Spleen (tissue), 11 donors: ENCODE measurements around the gene TPRG1. TPM values are rescaled to one million over a fixed set of nuclear protein-coding genes. Genes with fewer than 3 reads are reported as not detected.

Experiments
- DNase-seq: peaks from one replicate; pipeline ENCODE4 v3.0.0-alpha.2; 2020
- H3K27ac ChIP-seq, 8 donors: fragments of 200-600 bp; sonication (generic) in 7 of 8; 1 replicate in 4 of 8; 2 replicates in 4 of 8; pipeline versions ENCODE4 v1.5.0 to v1.8.0; 2016 to 2021; ENCODE audit warnings: inconsistent platforms in 4 of 8, mild to moderate bottlenecking in 4 of 8, moderate library complexity in 1 of 8
- H3K27me3 ChIP-seq, 7 donors: fragments of 200-600 bp; sonication (generic) in 6 of 7; replicated peaks in 1 of 7; 1 replicate in 4 of 7; 2 replicates in 3 of 7; pipeline versions ENCODE4 v1.5.0 to v1.8.0; 2016 to 2021; ENCODE audit warnings: inconsistent platforms in 3 of 7, mild to moderate bottlenecking in 1 of 7
- H3K36me3 ChIP-seq, 6 donors: fragments of 200-600 bp; sonication (generic) in 5 of 6; 1 replicate in 4 of 6; 2 replicates in 2 of 6; pipeline versions ENCODE4 v1.5.0 to v1.8.0; 2016 to 2021; ENCODE audit warnings: inconsistent platforms in 2 of 6
- H3K4me1 ChIP-seq, 6 donors: fragments of 200-600 bp; sonication (generic) in 5 of 6; 1 replicate in 3 of 6; 2 replicates in 3 of 6; pipeline versions ENCODE4 v1.5.0 to v1.8.0; 2016 to 2021; ENCODE audit warnings: inconsistent platforms in 3 of 6
- H3K4me3 ChIP-seq, 8 donors: fragments of 200-600 bp; sonication (generic) in 7 of 8; 1 replicate in 4 of 8; 2 replicates in 4 of 8; pipeline versions ENCODE4 v1.5.0 to v1.8.0; 2016 to 2021; ENCODE audit warnings: inconsistent platforms in 4 of 8, mild to moderate bottlenecking in 4 of 8, moderate library complexity in 2 of 8
- H3K9me3 ChIP-seq, 8 donors: fragments of 200-600 bp; sonication (generic) in 7 of 8; 1 replicate in 4 of 8; 2 replicates in 4 of 8; pipeline versions ENCODE4 v1.5.0 to v1.8.0; 2016 to 2021; ENCODE audit warnings: inconsistent platforms in 4 of 8
- CTCF ChIP-seq, 11 experiments: fragments of 200-600 bp in 7 of 11; fragments of 450-650 bp in 4 of 11; sonication (generic) in 4 of 11; IDR thresholded peaks in 8 of 11; conservative IDR thresholded peaks in 3 of 11; 1 replicate in 7 of 11; 2 replicates in 4 of 11; pipeline versions ENCODE4 v1.4.0 to v1.8.0; 2016 to 2021; ENCODE audit warnings: antibody characterized with exemption in 11 of 11, inconsistent platforms in 4 of 11, mild to moderate bottlenecking in 1 of 11
- POLR2A ChIP-seq, 3 donors: fragments of 450-650 bp; IDR thresholded peaks; one replicate each; pipeline ENCODE4 v1.5.1; 2017; ENCODE audit warnings: antibody characterized with exemption in 3 of 3, mild to moderate bottlenecking in 1 of 3
- POLR2AphosphoS5 ChIP-seq, 3 donors: sonication (generic); formaldehyde crosslinking; IDR thresholded peaks; one replicate each; pipeline ENCODE4 v1.5.1; 2017; ENCODE audit warnings: antibody characterized with exemption in 3 of 3
- WGBS, 5 donors: extraction: QIAGEN DNeasy Blood & Tissue Kit in 3 of 5; methylation state at CpG; one replicate each; pipeline versions ENCODE4 v1.1.5 to v1.1.7; 2013 to 2018; 5-methylcytosine and 5-hydroxymethylcytosine counted together
- intact Hi-C: fragments of 100-400 bp; cut with DNase I; formaldehyde crosslinking; loops from one replicate; pipeline ENCODE4 v1.15.0; 2023; ENCODE audit warnings: low total_unique reads
- polyA plus RNA-seq, 3 donors: library from polyadenylated mRNA; stranded (reverse); fragments of 200-250 nt; gene quantifications; one replicate each; pipeline ENCODE4 v1.2.1, GENCODE V29; 2013
- total RNA-seq, 7 donors: library from RNA; depleted of rRNA in 3 of 7; stranded (reverse); fragments of >200 nt in 3 of 7; fragmentation: NEBNext Ultra II Directional in 4 of 7; extraction: Animal tissue kit (Norgen Biotek cat#: 25700) in 4 of 7; gene quantifications; one replicate each; pipeline versions ENCODE4 v1.1.0 to v1.2.1, GENCODE V29; 2016 to 2021
- donor health status: healthy with polysubstance abuse.
- donor health status: DM: no; HTN: no; CAD: no; lungs with moderate emphysema.
- donor health status: DM: no; HTN: no; CAD: no.
- donor health status: Bipolar disorder and iron deficiency.
- donor health status: healthy.
- donor health status: DM: no; HTN: no; CAD: no.
- donor health status: DM: yes; HTN: yes; CAD: no.

The TPRG1 gene
- total and polyA plus RNA-seq, 10 donors: 0.29 to 11.7 (median 4.6) TPM

- H3K4me1 ChIP-seq: no peaks in the 10 kb centered on the region
- DNase-seq: no peak
- 75 to 87% (median 86%) methylated on average over 4 of the region's 4 CpGs for WGBS, 5 donors
- H3K27me3 ChIP-seq: no peaks in the 10 kb centered on the region
- H3K27ac ChIP-seq: no peak overlapping the region
- H3K9me3 ChIP-seq: no peaks in the 10 kb centered on the region
- TF ChIP-seq POLR2A (IDR thresholded peaks at IDR 0.05) (no peak), POLR2AphosphoS5 (IDR thresholded peaks at IDR 0.05) (no peak), CTCF (IDR thresholded peaks at IDR 0.05 in 8 of 11, conservative IDR thresholded peaks at IDR 0.05 in 3 of 11) (no peak)
- H3K36me3 ChIP-seq: no peaks in the 10 kb centered on the region
- no peak overlapping the region for H3K4me3 ChIP-seq
- intact Hi-C loops: no loop called here
These were observed 127.0 kb downstream of the TPRG1 start for GRCh38 chr3:189298469-189299375.

GRCh38 chr3:189300345-189300744, 128.6 kb downstream of the TPRG1 start:
- Histone ChIP-seq H3K9me3 (no peaks in the 10 kb centered on the region), H3K4me1 (no peaks in the 10 kb centered on the region), H3K27ac (no peak overlapping the region), H3K27me3 (no peaks in the 10 kb centered on the region), H3K4me3 (no peak overlapping the region), H3K36me3 (no peaks in the 10 kb centered on the region)
- no peak for DNase-seq
- 95 to 100% (median 99%) methylated on average over 1 of the region's 1 CpG for WGBS, 5 donors
- intact Hi-C loops: no loop called here
- TF ChIP-seq CTCF (IDR thresholded peaks at IDR 0.05 in 8 of 11, conservative IDR thresholded peaks at IDR 0.05 in 3 of 11) (no peak), POLR2AphosphoS5 (IDR thresholded peaks at IDR 0.05) (no peak), POLR2A (IDR thresholded peaks at IDR 0.05) (no peak)

- Histone ChIP-seq H3K4me1 (no peaks in the 10 kb centered on the region), H3K4me3 (no peak overlapping the region), H3K27ac (no peak overlapping the region), H3K36me3 (no peaks in the 10 kb centered on the region), H3K27me3 (no peaks in the 10 kb centered on the region), H3K9me3 (no peaks in the 10 kb centered on the region)
- 82 to 96% (median 84%) methylated on average over 2 of the region's 2 CpGs for WGBS, 5 donors
- no peak for DNase-seq
- TF ChIP-seq CTCF (IDR thresholded peaks at IDR 0.05 in 8 of 11, conservative IDR thresholded peaks at IDR 0.05 in 3 of 11) (no peak), POLR2AphosphoS5 (IDR thresholded peaks at IDR 0.05) (no peak), POLR2A (IDR thresholded peaks at IDR 0.05) (no peak)
- intact Hi-C loops: no loop called here
These were observed 129.7 kb downstream of the TPRG1 start for GRCh38 chr3:189301479-189301878.

GRCh38 chr3:189303584-189303983, 131.8 kb downstream of the TPRG1 start:
- no peaks in the 10 kb centered on the region for H3K27me3 ChIP-seq
- H3K27ac ChIP-seq: no peak overlapping the region
- TF ChIP-seq POLR2A (IDR thresholded peaks at IDR 0.05): no peak
- intact Hi-C loops: no loop called here
- no peak overlapping the region for H3K4me3 ChIP-seq
- no peaks in the 10 kb centered on the region for H3K36me3 ChIP-seq
- no peak for DNase-seq
- H3K4me1 ChIP-seq: no peaks in the 10 kb centered on the region
- H3K9me3 ChIP-seq: no peaks in the 10 kb centered on the region
- WGBS, 5 donors: 0 to 93% (median 40%) methylated on average over 1 of the region's 1 CpG
